ENCODE measurements around the gene GET4. TPM values are rescaled to one million over a fixed set of nuclear protein-coding genes. Genes with fewer than 3 reads are reported as not detected.

The GET4 gene
- total RNA-seq, 1 donor from 2014 or later: 44.5 TPM

DNA sequence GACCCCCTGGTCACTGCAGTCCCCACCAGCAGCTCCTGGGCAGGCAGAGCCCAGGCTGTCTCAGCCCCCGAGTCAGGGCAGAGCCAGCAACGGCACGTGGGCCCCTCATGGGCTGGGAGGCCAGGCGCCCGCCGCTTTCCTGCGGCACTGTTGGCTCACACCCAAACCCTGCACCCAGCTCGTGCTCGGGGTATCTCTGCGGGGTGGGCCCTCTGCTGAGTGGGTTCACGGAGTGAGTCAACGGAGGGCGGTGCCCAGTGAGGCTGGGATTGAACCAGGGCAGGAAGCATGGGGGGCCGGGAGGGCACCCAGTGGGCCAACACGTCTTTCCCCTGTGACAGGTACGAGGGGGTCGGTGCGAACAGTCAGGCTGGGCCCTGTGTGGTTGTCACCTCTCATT, 49.2 kb downstream of the GET4 start:
- TF ChIP-seq, protein P1, sequence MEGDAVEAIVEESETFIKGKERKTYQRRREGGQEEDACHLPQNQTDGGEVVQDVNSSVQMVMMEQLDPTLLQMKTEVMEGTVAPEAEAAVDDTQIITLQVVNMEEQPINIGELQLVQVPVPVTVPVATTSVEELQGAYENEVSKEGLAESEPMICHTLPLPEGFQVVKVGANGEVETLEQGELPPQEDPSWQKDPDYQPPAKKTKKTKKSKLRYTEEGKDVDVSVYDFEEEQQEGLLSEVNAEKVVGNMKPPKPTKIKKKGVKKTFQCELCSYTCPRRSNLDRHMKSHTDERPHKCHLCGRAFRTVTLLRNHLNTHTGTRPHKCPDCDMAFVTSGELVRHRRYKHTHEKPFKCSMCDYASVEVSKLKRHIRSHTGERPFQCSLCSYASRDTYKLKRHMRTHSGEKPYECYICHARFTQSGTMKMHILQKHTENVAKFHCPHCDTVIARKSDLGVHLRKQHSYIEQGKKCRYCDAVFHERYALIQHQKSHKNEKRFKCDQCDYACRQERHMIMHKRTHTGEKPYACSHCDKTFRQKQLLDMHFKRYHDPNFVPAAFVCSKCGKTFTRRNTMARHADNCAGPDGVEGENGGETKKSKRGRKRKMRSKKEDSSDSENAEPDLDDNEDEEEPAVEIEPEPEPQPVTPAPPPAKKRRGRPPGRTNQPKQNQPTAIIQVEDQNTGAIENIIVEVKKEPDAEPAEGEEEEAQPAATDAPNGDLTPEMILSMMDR (IDR thresholded peaks at IDR 0.05; ENCODE audit: insufficient read depth, low read length, severe bottlenecking): no peak
- no peak for DNase-seq (ENCODE audit: low read depth)

DNA sequence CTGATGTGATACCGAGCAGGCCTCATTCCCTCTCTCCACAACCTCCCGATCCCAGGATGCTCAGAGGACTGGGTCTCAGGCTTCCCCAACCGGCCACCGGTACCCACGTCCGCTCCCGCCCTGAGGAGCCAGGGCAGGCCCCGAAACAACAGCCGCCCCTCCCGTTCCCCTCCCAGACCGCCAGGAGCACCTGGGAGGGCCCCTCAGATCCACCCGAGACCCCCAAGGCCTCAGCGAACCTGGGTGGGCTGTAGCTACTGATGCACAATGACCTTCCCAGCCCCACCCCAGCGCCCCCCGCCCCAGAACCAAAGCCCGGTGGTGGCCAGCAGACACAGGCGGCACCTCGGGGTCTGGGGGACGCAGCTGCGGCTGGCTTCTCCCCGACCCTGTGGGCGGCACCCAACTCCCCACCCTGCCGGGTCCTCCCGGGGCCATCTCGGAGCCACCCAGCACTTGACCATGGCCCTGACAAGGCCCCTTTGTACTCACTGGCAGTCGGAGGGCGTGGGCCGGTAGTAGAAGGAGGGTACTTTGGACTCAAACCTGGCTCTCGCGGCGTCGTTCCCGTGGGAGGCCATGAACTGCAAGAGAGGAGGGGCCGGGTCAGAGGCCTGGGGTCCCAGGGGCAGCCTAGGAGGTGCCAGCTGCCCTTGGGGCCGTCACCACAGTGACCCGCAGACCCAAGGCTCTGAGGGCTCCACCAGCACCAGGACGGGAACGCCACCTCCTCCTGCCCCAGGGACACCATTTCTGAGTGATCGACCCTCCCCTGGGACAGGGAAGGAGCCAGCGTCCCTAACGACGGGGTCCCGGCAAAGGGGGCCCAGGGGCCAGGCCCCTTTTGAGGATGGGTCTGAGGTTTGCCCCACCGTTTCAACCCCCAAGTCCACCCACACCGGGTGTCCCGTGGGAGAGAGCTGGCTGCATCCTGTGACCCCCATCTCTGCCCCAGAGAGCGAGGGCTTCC, 50.0 kb downstream of the GET4 start:
- no peaks in the 10 kb centered on the region for H3K36me3 ChIP-seq (ENCODE audit: control insufficient read depth, insufficient read depth, low read length)
- H3K4me3 ChIP-seq (ENCODE audit: low read depth, low read length): no peak overlapping the region
- TF ChIP-seq, protein P1 (IDR thresholded peaks at IDR 0.05; ENCODE audit: insufficient read depth, low read length, severe bottlenecking): no peak
- no peak for DNase-seq (ENCODE audit: low read depth)
- H3K27me3 ChIP-seq (ENCODE audit: control insufficient read depth, insufficient read depth, low read length): no peaks in the 10 kb centered on the region
- FAIRE-seq: no peak

More for the DNA sequence above, 49.2 kb downstream of the GET4 start:
- H3K36me3 ChIP-seq (ENCODE audit: control insufficient read depth, insufficient read depth, low read length): no peaks in the 10 kb centered on the region
- FAIRE-seq: no peak
- no peaks in the 10 kb centered on the region for H3K27me3 ChIP-seq (ENCODE audit: control insufficient read depth, insufficient read depth, low read length)
- no peak overlapping the region for H3K4me3 ChIP-seq (ENCODE audit: low read depth, low read length)

DNA sequence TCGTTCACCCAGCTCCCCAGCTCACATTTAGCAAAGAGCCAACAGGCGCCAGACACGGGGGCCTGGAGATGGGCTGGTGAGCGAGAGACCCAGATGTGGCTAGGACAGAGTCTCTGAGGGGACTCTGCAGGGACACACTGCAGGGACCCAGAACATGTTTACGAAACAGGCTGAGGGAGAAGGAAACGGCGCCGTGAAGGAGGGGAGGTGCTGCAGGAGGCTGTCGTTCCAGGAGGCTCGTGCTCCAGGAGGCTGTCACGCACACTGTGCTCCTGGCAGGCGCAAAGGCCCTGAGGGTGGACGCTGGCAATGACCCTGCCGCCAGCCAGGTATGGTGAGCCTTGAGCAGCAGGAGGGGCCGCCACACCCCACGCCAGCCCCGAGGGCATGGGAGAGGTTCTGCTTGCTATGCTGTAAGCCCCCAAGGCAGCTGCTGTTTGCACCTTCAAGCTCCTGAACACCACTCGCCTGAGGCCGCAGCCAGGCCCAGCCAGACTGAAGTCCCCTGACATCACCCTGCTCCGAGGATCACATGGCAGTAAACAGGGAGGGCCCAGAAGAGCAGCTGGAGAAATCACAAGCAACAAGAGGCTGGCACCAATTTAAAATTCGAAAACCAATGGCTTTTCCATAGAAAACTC, 50.8 kb downstream of the GET4 start:
- Histone ChIP-seq H3K4me3 (ENCODE audit: low read depth, low read length) (no peak overlapping the region), H3K27me3 (ENCODE audit: control insufficient read depth, insufficient read depth, low read length) (no peaks in the 10 kb centered on the region), H3K36me3 (ENCODE audit: control insufficient read depth, insufficient read depth, low read length) (no peaks in the 10 kb centered on the region)
- TF ChIP-seq, protein P1 (IDR thresholded peaks at IDR 0.05; ENCODE audit: insufficient read depth, low read length, severe bottlenecking): no peak
- DNase-seq (ENCODE audit: low read depth): no peak
- FAIRE-seq: no peak

DNA sequence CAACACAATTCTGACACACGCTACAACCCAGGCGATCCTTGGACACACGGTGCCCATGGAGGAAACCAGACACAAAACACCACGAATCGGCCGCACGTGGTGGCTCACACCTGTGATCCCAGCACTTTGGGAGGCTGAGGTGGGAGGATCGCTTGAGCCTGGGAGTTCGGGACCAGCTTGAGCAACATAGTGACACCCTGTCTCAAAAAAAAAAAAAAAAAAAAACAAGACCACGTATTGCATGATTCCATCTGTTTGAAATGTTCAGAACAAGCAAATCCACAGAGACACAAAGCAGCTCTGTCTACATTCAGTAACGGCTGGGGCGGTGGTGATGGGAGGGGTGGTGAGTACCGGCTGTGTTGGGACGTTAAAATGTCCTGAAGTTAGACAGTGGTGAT, 53.0 kb downstream of the GET4 start:
- FAIRE-seq (no peak), DNase-seq (ENCODE audit: low read depth) (no peak)
- Histone ChIP-seq H3K36me3 (ENCODE audit: control insufficient read depth, insufficient read depth, low read length) (no peaks in the 10 kb centered on the region), H3K4me3 (ENCODE audit: low read depth, low read length) (no peak overlapping the region), H3K27me3 (ENCODE audit: control insufficient read depth, insufficient read depth, low read length) (no peaks in the 10 kb centered on the region)
- TF ChIP-seq, protein P1 (IDR thresholded peaks at IDR 0.05; ENCODE audit: insufficient read depth, low read length, severe bottlenecking): no peak

DNA sequence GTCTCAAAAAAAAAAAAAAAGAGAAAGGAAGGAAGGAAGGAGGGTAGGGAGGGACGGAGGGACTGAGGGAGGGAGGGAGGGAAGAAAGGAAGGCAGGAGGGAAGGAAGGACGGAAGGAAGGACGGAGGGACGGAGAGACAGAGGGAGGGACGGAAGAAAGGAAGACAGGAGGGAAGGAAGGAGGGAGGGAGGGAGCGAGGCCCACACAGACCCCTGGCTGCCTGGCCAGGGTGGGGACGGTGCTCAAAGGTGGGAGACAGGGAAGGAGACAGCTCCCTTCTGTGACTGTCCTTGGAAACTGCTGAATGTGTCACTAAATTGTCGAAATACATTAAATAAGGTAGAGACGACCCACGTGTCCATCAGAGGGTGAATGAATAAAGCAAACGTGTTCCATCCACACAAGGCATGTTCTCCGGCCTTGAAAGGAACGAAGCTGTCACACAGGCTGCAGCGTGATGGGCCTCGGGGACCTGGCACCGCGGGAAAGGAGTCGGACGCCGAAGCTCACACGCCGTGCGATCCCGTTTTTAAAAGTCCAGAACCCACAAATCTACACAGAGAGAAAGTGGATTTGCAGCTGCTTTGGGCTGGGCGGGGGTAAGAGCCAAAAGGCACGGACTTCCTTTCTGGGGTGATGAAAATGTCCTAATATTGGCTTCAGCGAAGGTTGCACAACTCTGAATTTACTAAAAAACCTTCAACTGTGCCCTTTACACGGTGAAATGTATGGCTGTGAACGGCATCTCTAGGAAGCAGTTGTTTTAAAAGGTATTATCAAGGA, 54.8 kb downstream of the GET4 start:
- no peaks in the 10 kb centered on the region for H3K36me3 ChIP-seq (ENCODE audit: control insufficient read depth, insufficient read depth, low read length)
- no peaks in the 10 kb centered on the region for H3K27me3 ChIP-seq (ENCODE audit: control insufficient read depth, insufficient read depth, low read length)
- TF ChIP-seq, protein P1 (IDR thresholded peaks at IDR 0.05; ENCODE audit: insufficient read depth, low read length, severe bottlenecking): no peak
- DNase-seq (ENCODE audit: low read depth) (no peak), FAIRE-seq (no peak)
- H3K4me3 ChIP-seq (ENCODE audit: low read depth, low read length): no peak overlapping the region
